Cerebellar cortex (tissue), 1 donor: ENCODE measurements around the gene KCNJ4.

Source experiments
- DNase-seq: peaks from one replicate; pipeline ENCODE4 v3.0.0-alpha.2; 2015; ENCODE audit warnings: low spot score

Gene KCNJ4

DNA sequence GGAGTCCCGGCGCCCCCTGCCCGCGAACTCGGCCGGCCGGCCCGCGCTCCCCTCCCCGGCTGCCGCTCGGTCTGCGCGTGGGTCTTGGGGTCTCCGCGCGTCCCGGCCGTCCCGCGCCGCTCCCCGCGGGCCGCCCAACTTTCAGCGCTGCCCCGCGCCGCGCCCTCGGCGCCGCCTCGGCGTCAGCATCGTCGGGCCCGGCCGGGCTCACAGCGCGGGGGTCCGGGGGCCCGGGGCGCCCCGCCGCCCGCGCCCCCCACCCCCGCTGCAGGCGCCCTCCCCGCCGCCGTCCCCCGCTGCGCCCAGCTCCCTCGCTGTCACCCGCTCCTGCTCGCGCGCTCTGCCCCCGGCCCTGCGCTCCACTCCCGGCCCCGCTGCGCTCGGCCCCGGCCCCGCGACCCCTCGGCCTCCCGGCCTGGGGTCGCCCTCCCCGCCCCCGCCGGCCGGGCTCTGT, at the start of gene KCNJ4:
Gene KCNJ4 (minus strand): TSS at position 124 of the 454 bp plus-strand sequence. CDS start 27,067 bp downstream, outside the sequence.
- no peak for DNase-seq

DNA sequence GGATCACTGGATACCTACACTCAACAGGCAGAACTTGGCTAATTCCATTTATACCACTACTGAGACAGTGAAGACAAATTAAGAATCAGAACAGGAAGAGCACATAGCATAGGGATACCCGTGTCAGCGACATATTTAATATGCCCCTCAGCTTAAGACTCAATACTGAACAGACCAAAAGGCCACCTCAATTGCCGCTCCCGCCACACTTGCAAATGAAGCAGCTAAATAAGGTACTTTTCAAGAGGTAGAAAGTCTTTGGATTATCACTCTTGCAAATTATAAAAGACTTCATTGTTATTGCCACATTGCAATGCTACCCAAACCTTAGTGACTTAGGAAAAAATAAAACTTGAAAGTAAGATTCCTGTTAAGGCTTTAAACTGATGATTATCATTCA, 48.0 kb upstream of the KCNJ4 start:
- no peak for DNase-seq

DNA sequence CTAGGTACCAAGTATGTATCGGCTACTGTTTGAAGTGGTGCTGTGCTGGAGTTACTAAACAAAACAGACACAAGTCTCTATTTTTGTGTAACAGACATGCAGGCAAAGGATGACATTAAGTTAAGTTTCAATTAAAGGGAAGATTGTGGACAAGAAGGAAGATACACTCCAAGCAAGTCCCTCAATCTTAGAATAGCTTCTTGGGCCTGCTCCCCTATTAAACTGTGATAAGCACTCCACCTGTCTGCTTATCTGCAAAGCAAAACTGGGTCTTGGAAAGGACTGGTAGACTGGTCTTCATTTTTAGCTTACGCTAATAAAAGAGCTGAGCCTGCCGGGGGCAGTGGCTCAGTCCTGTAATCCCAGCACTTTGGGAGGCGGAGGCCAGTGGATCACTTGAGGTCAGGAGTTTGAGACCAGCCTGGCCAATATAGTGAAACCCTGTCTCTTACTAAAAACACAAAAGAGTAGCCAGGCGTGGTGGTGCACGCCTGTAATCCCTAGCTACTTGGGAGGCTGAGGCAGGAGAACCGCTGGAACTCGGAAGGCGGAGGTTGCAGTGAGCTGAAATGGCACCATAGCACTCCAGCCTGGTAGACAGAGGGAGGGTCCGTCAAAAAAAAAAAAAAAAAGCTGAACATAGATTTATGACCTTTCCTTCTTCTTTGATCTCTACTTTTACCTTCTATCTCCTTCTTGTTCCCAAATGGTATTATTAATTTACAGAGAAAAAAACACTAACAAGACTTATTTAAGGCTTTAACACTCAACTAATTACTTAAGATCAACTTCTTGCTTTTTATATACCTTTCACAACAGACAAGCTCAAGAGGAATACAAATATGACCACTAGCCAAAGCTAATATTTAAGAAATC, 47.0 kb upstream of the KCNJ4 start:
- no peak for DNase-seq

DNA sequence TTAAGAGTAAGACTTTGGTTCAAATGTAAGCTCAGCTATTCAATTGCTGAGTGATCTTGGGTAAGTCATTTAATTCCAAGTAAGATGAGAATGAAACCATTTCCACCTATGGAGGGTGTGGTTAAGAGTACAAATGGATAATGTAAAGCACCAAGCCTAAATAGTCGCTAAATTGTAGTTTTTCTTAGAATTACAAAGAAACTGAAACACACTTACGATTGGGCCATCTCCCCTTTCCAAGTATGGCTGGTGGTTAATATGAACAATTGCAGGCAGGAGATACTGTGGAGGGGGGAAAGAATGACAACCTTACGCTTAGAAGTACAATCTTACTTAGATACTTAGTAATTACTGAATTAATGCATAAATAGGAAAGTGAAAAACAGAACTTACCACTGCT, 42.9 kb upstream of the KCNJ4 start:
- DNase-seq: no peak

DNA sequence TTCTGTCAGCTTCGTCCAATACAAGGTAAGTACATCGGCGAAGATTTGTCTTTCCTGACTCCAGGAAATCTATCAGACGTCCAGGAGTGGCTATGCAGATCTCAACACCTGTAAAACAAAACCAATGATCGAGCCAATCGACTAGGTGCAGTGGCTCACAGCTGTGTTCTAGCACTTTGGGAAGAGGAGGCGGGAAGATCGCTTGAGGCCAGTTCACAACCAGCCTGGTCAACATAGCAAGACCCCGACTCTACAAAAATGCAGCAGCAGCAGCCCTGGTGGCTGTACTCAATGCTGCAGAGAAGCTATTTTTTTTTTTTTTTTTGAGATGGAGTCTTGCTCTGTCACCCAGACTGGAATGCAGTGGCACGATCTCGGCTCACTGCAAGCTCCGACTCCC, 39.9 kb upstream of the KCNJ4 start:
- DNase-seq: no peak

DNA sequence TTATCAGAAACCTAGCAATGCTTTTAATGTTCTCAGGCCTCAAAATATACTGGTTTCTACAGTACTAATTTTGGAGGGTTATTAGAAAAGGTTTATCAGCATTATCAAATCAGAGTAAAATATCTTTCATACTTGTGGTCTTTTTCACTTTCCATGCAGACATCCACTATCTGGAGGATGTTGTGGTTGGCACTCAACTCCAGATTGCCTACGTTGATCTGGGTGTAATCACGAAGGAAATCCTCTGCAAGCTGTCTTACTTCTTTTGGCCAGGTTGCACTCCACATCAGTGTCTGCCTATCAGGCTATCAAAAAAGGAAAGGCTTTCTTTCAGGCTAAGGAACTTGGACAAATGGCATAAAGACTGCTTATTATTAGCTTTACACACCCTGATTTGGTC, 39.5 kb upstream of the KCNJ4 start:
- DNase-seq: no peak

DNA sequence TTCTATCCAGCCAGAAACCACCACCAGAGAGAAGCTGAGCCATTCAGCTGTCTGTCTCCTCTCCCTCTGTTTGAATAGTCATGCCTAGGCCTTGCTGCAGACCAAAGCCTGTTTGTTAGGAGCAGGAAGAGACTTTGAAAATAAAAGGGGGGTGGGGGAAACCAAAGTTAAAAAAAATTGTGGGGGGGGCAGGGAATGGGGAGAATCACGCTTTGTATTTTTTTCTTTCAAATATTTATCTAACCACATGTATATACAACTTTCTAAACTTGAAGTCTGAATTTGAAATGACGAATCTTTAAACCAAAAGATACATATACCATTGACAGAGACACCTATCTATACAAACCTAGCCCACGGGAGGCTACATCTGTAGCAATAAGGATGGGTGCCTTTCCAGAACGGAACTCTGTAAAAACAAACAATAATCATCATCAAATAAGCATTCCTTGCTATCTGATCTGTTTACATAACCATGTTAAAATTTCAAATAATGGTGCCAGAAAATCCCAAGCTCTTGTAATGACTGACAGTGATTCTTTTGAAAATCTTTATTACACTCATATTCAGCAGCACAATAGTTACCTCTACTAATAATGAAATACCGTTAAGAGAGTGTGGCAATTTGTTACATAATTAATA, 36.8 kb upstream of the KCNJ4 start:
- no peak for DNase-seq

DNA sequence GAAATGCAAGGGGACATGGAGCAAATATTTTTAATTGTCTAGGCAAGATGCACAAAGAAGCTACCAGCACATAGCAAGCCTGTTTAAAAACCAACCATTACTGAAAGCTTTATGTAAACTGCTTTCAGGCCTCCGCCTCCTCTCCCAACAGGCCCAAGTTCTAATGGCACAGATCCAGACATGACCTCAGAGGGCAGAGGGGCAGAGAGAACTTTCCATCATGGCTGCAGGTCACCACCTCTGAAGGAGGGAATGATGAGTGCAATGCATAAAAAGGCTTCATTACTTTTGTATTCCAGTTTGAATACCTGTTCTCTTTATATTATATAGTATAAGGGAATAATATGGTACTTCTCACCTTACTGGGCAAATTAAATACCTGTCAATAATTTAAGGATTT, 35.9 kb upstream of the KCNJ4 start:
- DNase-seq: no peak

DNA sequence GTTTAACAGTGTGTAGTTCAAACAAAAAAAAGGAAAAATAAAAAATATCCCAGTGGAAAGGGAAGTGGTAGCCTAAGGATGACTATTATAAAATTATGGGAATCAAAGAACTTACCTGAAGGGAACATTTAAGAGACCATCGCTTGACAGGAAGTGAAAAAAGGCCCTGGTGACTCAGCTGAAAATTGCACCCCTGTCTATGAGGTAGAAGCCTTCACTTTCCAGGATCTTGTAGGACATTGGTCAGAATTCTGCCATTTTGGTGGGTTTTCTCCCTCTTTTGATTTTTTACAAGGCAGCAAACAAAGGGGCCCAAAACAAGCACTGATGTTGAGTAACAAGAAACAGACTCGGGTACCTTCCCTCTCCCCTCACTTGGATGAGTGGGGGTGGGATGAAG, 35.5 kb upstream of the KCNJ4 start:
- DNase-seq: no peak

DNA sequence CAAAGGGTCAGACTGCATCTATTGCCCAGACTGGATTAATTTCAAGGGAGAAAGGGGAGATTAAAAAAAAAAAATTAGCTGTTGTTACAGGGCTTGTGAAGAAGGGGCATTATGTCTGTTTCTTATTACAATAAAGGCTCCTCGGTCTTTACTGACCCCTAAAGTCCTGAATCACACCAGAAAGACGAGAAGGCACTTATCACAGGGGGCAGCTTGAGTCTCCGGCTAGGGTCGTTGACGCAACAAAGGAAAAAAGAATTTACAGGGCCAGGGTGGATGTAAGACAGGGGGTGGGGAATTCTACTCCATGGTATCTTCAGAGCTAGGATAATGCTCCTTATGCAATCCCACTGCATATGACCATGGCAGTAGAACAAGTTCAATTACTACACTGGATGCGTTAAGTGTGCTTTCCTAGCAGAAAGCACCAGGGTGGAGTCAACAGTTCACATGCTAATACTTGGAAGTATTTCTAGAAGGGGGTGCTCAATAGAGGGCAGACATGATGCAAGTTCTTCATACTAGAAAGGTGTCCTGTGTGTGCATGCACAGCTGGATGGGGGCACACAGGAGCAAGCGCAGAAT, 34.7 kb upstream of the KCNJ4 start:
- DNase-seq: no peak

DNA sequence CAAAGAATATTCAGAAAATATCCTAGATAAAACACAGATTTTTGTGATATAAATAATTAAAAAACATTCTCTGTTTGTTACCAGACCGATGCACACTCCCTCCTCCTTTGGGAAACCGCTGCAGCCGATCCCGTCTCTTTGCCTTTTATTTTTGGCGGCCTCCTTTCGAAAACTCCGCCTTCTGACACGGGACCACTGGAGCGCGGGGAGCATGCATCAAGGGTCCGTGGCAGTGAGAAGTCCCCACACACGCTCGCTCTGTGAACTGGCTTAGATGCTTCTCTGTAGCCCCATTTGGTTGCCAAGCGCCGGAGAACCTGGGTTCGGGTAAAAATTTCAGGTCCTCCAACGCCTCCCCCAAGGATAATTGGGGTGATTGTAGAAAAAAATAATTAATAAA, 34.1 kb upstream of the KCNJ4 start:
- DNase-seq: no peak

DNA sequence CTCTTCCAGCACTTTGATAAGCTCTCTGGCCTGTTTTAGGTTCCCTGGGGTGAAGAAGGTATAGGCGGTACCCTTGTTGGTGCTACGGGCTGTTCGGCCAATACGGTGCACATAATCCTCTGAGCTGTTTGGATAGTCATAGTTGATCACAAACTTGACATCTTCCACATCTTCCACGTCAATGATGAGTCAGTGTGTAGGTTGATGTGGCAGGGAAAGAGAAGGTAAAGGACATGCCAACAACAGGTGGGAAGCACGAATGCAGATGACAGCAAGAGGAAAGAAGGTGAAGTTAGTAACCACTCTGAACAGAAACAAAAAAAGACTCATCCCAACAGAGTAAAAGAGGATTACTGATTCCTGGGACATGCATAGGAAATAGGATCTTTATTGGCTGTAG, 32.9 kb upstream of the KCNJ4 start:
- no peak for DNase-seq

DNA sequence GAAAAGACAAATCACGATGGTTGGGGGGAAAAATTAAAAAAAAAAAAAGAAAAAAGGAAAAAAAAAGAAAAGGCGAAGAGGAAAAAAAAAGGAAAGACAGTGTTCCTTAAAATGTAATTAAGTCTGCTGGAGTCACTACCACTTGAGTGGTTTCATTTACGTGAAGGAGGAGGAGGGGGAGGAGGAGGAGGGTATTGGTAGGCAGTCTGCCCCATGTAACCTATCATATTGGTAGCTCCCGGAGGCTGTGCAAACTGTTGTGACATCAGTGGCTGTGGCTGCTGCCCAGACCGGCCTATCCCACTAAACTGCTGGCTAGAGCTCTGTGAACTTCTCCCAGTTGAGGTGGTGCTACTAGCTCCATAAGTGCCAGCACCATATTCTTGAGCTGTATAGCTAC, 30.8 kb upstream of the KCNJ4 start:
- peak; percentile 44 for DNase-seq

DNA sequence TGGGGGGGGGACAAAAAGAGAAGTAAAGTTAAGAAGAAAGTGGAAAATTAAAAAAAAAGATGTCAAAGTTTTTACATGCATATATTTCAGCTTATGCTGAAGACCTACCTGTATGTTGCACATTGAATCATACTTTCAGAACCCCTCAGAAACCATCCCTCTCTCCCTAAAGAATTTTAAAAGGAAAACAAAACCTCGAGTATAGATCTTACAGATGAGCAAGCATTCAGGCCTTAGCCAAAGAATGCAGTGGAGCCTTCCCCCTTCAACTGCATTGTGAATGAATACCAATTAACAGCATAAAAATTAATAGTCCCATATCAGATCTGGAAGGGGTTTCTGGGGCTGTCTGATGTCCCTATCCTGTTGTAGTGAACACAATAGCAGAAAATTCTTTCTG, 29.2 kb upstream of the KCNJ4 start:
- no peak for DNase-seq

DNA sequence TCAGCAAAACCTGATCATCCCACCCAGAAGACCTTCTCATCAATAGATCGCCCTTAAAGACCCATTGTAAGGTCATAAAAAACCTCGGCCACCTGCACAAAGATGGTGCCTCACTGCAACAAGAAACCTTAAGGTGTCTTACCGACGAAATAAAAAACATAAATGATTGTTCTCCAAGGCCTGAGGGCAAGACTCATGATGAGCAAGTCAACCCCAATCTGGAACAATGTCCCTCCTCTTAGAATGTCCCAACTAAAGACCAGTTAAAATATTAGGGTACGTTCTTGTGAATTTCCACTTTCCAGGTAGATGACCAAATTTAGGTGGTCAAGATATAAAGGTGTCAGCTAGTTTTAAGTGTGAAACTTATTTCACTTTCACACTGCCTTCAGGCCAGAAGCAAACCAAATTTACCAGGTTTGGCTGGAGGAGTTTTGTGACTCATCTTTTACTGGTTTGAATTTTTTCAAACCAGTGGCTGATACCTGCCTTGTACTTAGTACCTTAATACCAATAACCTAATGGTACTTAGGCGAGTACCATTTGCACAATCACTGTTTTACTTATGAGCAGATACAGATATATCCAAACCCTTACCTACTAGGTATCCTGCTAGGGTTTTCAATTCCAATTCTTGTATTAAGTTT, 27.8 kb upstream of the KCNJ4 start:
- no peak for DNase-seq

DNA sequence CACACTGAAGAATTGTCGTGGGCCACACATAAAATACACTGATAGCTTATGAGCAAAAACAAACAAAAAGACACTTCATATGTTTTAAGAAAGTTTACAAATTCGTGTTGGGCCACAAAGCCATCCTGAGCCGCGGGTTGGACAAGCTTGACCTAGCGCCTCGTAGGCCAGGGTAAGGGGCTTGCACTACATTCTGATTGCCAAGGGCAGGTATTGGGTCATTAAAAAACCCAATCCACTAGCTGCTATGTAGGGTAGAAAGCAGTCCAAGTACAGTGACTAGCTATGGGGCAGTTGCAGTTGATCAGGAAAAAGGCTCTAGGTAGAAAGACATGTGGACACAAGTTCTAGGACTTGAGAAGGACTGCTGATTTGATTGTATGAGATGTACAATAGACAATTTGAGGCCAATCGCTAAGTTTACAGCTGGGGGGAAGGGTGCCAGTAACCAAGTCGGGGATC, 26.9 kb upstream of the KCNJ4 start:
- no peak for DNase-seq

DNA sequence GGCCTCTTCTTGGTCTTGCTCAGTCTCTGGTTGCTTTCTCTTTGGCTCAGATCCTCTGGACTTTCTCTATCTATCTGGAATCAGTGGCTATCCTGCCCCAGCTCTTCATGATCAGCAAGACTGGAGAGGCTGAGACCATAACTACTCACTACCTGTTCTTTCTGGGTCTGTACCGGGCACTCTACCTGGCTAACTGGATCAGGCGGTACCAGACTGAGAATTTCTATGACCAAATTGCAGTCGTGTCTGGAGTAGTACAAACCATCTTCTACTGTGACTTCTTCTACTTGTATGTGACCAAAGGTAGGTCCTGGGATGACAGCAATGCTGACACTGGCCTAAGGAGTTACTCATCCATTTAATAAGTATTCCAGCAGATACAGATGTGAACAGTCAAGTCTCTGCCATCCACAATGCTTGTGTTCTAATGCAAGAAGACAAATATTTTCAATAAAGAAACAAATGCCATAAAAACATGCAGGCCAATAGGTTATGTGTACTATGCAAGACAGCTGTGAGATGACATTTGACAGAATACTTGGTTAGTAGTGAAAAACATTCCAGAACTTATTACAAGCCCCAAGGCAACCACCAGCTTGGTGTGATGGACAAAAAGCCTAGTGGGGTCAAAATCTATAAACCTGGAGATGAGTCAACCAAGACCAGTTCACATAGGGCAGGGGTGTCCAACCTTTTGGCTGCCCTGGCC, 26.3 kb upstream of the KCNJ4 start:
- no peak for DNase-seq

DNA sequence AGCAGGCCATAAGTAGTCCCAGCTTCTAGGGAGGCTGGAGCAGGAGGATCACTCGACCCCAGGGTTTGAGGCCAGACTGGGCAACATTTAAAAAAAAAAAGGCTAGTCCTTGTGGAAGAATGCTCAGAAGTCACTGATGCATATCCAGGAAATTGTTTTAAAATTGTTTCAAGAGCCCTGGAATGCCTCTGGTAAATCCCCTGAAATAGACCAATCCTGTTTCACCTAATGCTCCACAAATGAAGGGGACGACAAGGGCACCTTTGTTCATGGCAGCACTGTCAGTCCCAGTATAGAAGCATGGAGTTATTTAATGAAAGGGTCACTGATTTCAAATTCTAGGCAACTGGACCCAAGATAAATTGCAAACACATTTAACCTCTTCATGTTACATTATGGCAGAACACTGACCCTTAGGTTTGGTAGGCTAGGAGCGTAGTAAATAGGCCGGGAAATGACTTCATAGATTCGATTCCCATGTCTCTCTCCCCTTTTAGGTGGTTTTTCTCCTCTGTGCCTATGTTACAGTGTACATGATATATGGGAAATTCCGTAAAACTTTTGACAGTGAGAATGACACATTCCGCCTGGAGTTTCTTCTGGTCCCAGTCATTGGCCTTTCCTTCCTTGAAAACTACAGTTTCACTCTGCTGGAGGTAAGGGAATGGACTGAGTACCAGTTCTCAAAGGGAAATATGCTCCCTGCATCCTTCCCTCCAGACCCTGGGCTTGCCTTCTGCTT, 24.3 kb upstream of the KCNJ4 start:
- peak; percentile 45 for DNase-seq

DNA sequence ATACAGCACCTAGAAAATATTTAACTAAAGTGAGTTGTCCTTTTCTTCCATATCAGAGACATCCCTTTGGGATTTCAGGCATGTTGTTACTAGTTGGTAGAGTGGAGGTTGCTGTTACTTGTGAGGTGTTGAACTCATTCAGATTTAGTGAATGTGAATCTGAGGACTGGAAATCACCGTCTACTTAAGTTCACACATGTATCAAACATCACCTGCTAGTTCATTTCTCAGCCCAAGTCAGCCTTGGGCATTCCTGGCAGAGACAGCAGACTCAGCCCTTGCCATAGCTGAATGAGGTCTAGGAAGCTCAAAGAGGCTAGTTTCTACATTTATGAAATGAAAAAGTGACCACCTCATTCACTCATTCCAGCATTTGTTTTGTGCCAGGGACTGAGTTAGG, 22.6 kb upstream of the KCNJ4 start:
- DNase-seq: no peak

DNA sequence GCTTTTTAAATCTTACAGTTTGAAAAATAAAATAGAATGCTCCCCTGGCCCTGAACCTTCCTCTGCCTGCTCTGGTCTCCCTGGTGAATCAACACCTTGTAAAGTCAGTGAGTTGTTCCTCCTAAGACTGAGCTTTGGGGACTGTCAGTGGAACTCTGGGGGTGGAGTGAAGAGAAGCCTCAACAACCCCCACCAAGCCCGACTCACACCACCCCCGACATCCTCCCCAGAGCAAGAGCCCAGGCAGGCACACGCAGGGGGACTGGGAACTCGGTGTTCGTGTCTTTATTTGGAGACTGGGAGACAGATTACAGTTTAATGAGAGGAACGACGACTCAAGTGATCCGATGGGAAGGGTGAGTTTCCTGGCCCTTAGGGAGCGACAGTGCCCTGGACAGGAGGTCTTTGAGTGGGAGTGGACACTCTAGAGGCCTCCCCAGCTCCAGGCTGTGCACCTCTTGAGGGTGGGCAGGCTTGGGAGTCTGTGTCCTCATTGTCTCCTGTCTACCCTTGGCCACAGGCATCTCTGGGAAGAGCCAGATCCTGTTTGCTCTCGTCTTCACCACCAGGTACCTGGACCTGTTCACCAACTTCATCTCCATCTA, 19.1 kb upstream of the KCNJ4 start:
- no peak for DNase-seq

DNA sequence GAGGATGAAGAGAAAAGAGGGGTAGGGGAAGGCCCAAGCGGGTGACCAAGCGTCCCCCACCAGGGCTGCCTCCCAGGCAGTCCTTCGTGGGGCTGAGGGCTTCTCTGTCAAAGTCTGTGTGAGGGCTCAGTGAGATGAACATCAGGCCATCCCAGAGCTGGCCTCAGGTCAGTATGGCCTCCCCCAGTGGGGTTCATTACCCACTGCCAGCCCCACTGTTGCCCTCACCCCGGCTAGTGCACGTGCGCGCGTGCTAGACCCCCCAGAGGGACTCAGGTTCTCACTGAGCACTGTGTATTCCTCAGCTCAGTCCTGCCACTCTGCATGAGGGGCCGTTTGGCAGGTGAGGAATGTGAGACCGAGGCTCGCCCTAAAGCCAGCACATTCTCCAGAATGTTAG, 16.2 kb upstream of the KCNJ4 start:
- no peak for DNase-seq
